HPDE6-E6E7 (cell line): ENCODE data around the gene RAD51.
A peak's percentile ranks its signal among the peaks of the same experiment; 100 is the strongest.

Experiments used
- DNase-seq: peaks from one replicate; pipeline ENCODE4 v3.0.0; 2011; ENCODE audit warnings: missing footprints; ENCODE audit errors: extremely low spot score

RAD51 gene

GRCh38 chr15:40722354-40722753 is 27.4 kb downstream of the RAD51 start:
- no peak for DNase-seq

GRCh38 chr15:40722934-40723333 is 28.0 kb downstream of the RAD51 start:
- no peak for DNase-seq

- DNase-seq, result no peak
Observed at GRCh38 chr15:40723919-40724318, 28.9 kb downstream of the RAD51 start.

- no peak for DNase-seq
Observed at GRCh38 chr15:40731034-40731433, 36.1 kb downstream of the RAD51 start.

- no peak for DNase-seq
Observed at GRCh38 chr15:40736575-40736974, 41.6 kb downstream of the RAD51 start.

- no peak for DNase-seq
Observed at GRCh38 chr15:40737048-40737447, 42.1 kb downstream of the RAD51 start.

GRCh38 chr15:40739047-40739446 is 44.1 kb downstream of the RAD51 start:
- no peak for DNase-seq

- no peak for DNase-seq
Observed at GRCh38 chr15:40739854-40740253, 44.9 kb downstream of the RAD51 start.

- no peak for DNase-seq
Observed at GRCh38 chr15:40743485-40743901, 48.5 kb downstream of the RAD51 start.

- DNase-seq, result no peak
Observed at GRCh38 chr15:40743921-40744814, 49.2 kb downstream of the RAD51 start.

- no peak for DNase-seq
Observed at GRCh38 chr15:40744815-40745152, 49.8 kb downstream of the RAD51 start.

- DNase-seq, result no peak
Observed at GRCh38 chr15:40746916-40747418, 52.0 kb downstream of the RAD51 start.

- DNase-seq, result no peak
Observed at GRCh38 chr15:40747685-40748631, 53.0 kb downstream of the RAD51 start.

- no peak for DNase-seq
Observed at GRCh38 chr15:40749151-40749630, 54.2 kb downstream of the RAD51 start.

GRCh38 chr15:40750885-40751284 is 55.9 kb downstream of the RAD51 start:
- DNase-seq, result no peak

GRCh38 chr15:40751745-40752144 is 56.8 kb downstream of the RAD51 start:
- no peak for DNase-seq

- DNase-seq, result peak; percentile 21
Observed at GRCh38 chr15:40754574-40754882, 59.6 kb downstream of the RAD51 start.

GRCh38 chr15:40754883-40755811 is 60.2 kb downstream of the RAD51 start, which contains the start of gene RMDN3:
Gene RMDN3 (minus strand): TSS chr15:40755254. CDS start chr15:40754783, 471 bp downstream.
- peak; percentile 86 for DNase-seq

- no peak for DNase-seq
Observed at GRCh38 chr15:40755812-40756208, 60.8 kb downstream of the RAD51 start.

GRCh38 chr15:40756938-40757337 is 62.0 kb downstream of the RAD51 start:
- DNase-seq, result no peak

GRCh38 chr15:40759961-40760360 is 65.0 kb downstream of the RAD51 start:
- DNase-seq, result no peak
